Hippocampal formation (tissue), 2 donors: ENCODE measurements around the gene MYBPHL.

ENCODE experiments used
- DNase-seq, 2 donors: peaks; one replicate each; lab custom pipeline; 2025; lab: John Stamatoyannopoulos, UW

The MYBPHL gene, protein sequence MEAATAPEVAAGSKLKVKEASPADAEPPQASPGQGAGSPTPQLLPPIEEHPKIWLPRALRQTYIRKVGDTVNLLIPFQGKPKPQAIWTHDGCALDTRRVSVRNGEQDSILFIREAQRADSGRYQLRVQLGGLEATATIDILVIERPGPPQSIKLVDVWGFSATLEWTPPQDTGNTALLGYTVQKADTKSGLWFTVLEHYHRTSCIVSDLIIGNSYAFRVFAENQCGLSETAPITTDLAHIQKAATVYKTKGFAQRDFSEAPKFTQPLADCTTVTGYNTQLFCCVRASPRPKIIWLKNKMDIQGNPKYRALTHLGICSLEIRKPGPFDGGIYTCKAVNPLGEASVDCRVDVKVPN

GRCh38 chr1:109306832-109307273, at the start of gene MYBPHL:
Gene MYBPHL (minus strand): TSS chr1:109307011. CDS start chr1:109306991, 20 bp downstream.
- no peak for DNase-seq

DNA sequence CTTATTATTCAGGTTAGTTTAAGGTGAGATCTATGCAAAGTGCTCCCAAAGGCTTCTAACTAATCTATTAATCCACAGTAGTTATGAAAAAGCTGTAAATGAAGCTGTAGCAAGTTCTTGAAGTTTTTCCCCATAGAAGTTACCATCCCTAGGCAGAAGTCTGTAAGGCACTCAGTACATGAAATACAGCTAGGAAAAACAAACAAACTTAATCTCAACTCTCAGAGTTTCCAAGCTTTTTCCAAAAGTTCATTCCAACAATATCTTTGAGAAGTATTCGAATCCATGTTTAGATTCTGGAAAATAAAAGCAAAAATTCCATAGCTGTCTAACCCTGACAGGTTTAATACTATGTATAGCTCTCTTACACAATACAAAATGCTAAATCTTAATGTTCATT, 49.7 kb upstream of the MYBPHL start:
- no peak for DNase-seq

- DNase-seq: no peak
These were observed 48.1 kb upstream of the MYBPHL start for GRCh38 chr1:109354929-109355328.

GRCh38 chr1:109351457-109351856, 44.6 kb upstream of the MYBPHL start:
- DNase-seq: no peak

GRCh38 chr1:109350655-109351054, 43.8 kb upstream of the MYBPHL start:
- no peak for DNase-seq

DNA sequence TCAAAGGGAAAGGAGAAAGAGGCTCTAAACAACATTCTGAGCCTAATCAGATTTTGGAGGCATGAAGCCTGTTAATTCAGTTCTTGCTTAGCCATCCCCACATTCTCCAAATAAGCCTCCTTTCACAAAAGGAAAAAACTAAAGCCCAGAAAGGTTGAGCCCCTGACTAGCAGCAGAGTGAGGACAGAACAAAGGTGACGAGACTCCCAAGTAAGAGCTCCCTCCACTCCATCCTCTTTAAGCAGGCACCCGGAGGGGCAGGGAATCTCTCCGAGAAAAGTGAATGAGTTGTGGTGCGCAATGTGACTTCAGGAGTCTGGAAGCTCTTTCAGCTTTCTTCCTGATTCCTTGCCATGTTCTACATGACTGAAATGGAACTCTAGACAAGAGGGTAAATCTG, 43.4 kb upstream of the MYBPHL start:
- no peak for DNase-seq

DNA sequence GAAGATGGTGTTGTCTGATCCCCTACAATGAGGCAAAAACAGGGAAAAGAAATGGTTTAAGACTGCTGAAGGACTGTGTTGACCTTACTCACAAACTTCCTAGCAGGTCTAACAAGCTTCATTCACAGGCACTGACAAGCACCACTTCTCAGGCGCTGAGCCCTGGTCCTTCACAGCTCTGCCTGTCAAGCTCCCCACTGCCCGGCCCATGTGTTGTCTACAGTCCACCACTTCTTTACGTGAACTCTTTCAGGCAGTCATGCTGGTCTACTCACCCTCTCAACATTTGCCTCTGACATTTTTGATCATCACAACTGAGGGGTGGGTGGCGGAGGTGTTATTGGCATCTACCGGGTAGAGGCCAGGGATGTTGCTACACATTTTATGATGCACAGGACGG, 40.7 kb upstream of the MYBPHL start:
- DNase-seq: no peak

DNA sequence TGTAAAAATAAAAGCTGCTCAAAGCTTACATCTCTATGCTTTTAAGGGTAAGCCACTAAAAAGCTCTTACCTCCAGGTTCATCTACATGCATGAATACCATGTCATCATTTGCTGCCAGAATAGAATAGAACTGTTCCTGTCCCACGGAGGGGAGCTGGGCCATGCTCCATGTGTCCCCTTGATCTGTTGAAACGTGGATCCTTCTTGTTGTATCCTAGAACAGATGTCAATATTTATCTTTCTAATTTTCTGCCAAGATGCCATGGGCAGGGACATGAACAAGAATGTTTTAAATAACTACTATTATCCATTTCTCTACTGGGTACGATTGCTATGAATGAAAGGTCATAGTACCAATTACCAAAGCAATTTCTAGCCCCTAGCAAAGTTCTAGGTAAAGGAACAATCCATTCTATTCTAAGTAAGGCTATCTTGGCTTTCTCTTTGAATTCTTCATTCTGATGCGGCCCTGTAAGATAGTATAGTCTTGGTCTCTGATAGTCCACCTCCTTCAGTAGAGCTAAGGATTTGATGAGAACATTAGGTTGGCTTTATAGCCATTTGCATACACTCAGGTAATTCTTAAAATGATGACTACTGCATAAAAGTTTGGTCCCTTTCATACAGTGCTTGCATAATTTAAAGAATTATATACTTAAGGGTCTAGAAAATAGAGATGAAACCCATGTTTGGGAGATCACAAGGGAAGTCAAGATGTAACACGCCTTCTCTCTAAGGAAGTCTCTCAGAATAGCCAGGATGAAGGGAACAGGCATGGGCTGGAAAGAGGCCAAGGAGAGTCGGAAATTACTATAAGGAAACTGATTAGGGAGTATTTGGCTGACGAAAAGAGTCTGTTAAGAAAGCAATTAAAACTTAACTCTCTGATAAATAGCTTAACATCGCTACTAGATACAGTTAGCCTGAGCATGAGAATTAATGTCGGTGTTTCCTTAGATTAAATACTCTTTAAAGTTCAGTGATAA, 35.4 kb upstream of the MYBPHL start:
- no peak for DNase-seq

- no peak for DNase-seq
These were observed 31.8 kb upstream of the MYBPHL start for GRCh38 chr1:109338608-109339007.

DNA sequence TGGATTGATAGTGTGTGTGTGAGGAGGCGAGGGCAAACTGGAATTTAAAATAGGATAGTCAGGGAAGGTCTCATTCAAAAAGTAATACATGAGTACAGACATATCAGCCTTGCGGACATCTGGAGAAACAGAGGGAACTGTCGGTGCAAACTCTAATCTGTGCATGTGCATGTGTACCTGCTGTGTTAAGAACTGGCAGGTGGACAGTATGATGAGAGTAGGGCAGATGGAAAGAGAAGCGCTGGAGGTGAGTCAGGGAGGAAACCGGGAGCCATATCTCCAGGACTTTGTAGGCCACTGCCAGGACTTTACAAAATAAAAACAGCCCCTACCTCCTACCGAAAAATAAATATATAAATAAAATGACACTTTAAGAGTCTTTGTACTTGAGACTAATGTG, 31.3 kb upstream of the MYBPHL start:
- no peak for DNase-seq

- DNase-seq: no peak
These were observed 28.3 kb upstream of the MYBPHL start for GRCh38 chr1:109335091-109335490.

- DNase-seq: no peak
These were observed 24.3 kb upstream of the MYBPHL start for GRCh38 chr1:109331113-109331512.

- peak in 1 of 2 donors; percentile 39 for DNase-seq
These were observed 20.5 kb upstream of the MYBPHL start for GRCh38 chr1:109327285-109327684.

DNA sequence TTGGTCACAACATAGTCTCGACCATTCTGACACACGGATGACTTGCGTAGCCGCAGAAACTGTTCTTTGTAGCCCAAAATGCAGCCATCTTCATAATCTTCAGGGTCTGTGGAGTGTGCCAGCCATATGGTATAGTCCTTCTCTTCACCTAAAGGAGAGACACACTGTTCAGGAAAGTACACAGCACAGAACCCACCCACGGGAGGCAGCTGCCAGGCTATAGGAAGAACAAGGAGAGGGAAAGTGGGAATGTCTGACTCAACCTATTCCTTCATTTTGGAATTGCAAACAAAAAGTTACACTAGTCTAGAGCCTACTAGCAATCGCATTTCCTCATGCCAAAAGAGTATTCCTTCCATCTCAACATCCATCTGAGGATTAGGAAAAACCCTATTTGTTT, 16.2 kb upstream of the MYBPHL start:
- peak in 1 of 2 donors; percentile 25 for DNase-seq

DNA sequence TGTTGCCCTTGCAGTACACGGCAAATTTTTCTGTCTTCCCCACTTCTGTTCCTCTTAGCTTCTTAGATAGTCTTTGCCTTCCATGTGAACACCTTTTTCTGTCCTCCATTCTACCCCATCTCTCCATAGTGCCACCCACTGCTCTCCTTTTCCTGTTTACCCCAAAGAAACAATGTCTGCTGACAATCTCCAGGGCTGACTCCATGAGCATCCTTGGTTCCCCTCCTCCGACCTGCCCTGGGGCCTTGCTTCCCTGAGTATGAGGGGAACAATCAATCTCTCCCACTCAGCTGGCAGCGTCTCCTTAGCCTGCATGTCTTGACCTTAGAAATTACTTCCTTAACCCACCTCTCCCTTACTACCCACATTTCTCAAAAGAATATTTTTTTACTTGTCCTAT, 12.3 kb upstream of the MYBPHL start:
- no peak for DNase-seq

GRCh38 chr1:109316506-109316905, 9.7 kb upstream of the MYBPHL start:
- no peak for DNase-seq

GRCh38 chr1:109315288-109315687, 8.5 kb upstream of the MYBPHL start:
- no peak for DNase-seq

DNA sequence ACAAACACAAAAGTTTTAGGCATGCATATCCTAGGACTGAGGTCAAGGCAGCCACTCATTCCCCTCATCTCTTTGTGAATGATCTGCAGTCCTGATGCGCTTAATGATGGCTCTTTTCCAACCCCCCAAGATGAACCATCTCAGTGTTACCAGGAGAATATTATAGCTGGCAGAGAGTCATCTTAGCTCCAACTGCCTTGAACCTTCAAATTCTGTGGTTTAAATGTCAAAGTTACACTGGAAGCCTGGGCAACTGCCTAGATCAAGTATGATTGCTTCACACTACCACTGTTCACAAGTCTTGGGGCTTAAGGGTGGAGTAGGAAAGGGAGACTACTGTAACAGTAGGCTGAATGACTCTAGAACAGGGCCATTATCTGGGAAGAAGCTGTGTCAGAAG, 8.0 kb upstream of the MYBPHL start:
- no peak for DNase-seq

- DNase-seq: peak; percentile 81 to 88
These were observed 6.4 kb upstream of the MYBPHL start for GRCh38 chr1:109312978-109313775.

GRCh38 chr1:109312246-109312645, 5.4 kb upstream of the MYBPHL start:
- peak in 1 of 2 donors; percentile 68 for DNase-seq

GRCh38 chr1:109309347-109309746, 2.5 kb upstream of the MYBPHL start:
- no peak for DNase-seq
